CMK (cell line): ENCODE results near the gene YARS2.
"Not testable (repeated sequence)": the region's sequence is repeated elsewhere in the genome, so short reads cannot be mapped to it uniquely, and the experiment has no call there.

Experiments
- DNase-seq: peaks from one replicate; pipeline ENCODE4 v3.0.0-alpha.2; 2010; ENCODE audit warnings: low read depth

The YARS2 gene

GRCh38 chr12:32743264-32743663 is 12.4 kb downstream of the YARS2 start:
- DNase-seq, result no peak

GRCh38 chr12:32742133-32742532 is 13.6 kb downstream of the YARS2 start:
- DNase-seq, result no peak

- no peak for DNase-seq
Measured at GRCh38 chr12:32739279-32739678, 16.4 kb downstream of the YARS2 start.

- no peak for DNase-seq
Measured at GRCh38 chr12:32737715-32738114, 18.0 kb downstream of the YARS2 start.

- DNase-seq, result no peak
Measured at GRCh38 chr12:32736445-32736844, 19.3 kb downstream of the YARS2 start.

GRCh38 chr12:32734952-32735351 is 20.7 kb downstream of the YARS2 start:
- DNase-seq, result no peak

GRCh38 chr12:32727237-32727636 is 28.5 kb downstream of the YARS2 start:
- no peak for DNase-seq

GRCh38 chr12:32726286-32726685 is 29.4 kb downstream of the YARS2 start:
- no peak for DNase-seq

- DNase-seq, result not testable (repeated sequence)
Measured at GRCh38 chr12:32725308-32725707, 30.4 kb downstream of the YARS2 start.

GRCh38 chr12:32718926-32719325 is 36.8 kb downstream of the YARS2 start:
- no peak for DNase-seq

- no peak for DNase-seq
Measured at GRCh38 chr12:32714772-32715171, 40.9 kb downstream of the YARS2 start.

GRCh38 chr12:32708926-32709325 is 46.8 kb downstream of the YARS2 start:
- no peak for DNase-seq

- DNase-seq, result no peak
Measured at GRCh38 chr12:32706335-32707024, 49.2 kb downstream of the YARS2 start.

GRCh38 chr12:32705783-32706182 is 49.9 kb downstream of the YARS2 start:
- no peak for DNase-seq

- peak; percentile 17 for DNase-seq
Measured at GRCh38 chr12:32702946-32703345, 52.8 kb downstream of the YARS2 start.

- DNase-seq, result no peak
Measured at GRCh38 chr12:32702473-32702872, 53.2 kb downstream of the YARS2 start.

GRCh38 chr12:32699437-32699836 is 56.3 kb downstream of the YARS2 start:
- DNase-seq, result not testable (repeated sequence)

GRCh38 chr12:32698285-32698684 is 57.4 kb downstream of the YARS2 start:
- no peak for DNase-seq

GRCh38 chr12:32697445-32697844 is 58.3 kb downstream of the YARS2 start:
- no peak for DNase-seq
